C4-2B (cell line): Measurements from ENCODE around the gene PPP2R2C.

Experiments used
- ZFX ChIP-seq: fragments of 450-650 bp; IDR thresholded peaks from 2 replicates; pipeline ENCODE4 v1.6.1; 2017
- TF ChIP-seq, protein P1 (sequence below): fragments of 450-650 bp; conservative IDR thresholded peaks from 2 replicates; pipeline ENCODE4 v1.5.1; 2017; ENCODE audit warnings: mild to moderate bottlenecking

DNA sequence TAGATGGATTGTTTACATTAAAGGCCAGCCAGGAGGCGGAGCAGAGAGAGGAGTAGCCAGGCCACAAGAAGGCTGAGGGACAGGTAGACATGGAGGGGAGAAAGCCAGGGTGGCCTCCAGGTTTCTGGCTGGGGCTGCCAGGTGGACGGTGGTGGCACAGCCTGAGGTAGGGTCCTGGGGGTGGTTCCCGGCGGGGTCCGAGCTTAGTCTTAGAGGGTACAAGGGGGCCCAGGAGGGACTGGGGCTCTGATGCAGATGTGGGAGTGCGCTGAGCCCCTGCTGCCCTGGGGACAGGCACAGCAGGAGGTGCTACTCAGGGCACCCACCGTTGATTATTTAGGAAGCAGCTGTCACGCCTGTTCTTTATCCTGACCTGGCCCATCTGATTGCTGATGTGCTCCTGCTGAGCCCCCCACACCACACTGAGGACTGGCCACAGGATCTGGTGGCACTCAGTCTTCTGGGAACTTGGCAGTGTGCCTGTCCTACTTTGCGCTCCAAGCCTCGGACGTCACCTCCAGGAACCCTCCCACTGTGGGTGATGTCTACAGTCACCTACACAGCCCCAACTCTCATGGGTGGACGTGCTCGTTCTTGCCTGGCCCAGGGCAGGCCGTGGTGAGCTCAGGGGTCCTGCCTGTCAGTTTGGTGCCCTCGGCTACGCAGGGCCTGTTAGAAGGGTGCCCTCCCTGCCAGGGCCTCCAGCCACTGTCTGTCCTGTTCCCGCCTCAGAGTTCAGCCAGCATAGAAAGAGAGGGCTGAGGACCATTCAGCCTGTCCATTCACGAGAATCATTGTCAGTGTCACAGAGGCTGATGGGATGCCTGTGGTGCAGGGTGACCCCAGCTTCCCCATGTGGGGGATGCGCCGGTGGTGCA, 190.7 kb downstream of the PPP2R2C start:
- TF ChIP-seq, protein P1, sequence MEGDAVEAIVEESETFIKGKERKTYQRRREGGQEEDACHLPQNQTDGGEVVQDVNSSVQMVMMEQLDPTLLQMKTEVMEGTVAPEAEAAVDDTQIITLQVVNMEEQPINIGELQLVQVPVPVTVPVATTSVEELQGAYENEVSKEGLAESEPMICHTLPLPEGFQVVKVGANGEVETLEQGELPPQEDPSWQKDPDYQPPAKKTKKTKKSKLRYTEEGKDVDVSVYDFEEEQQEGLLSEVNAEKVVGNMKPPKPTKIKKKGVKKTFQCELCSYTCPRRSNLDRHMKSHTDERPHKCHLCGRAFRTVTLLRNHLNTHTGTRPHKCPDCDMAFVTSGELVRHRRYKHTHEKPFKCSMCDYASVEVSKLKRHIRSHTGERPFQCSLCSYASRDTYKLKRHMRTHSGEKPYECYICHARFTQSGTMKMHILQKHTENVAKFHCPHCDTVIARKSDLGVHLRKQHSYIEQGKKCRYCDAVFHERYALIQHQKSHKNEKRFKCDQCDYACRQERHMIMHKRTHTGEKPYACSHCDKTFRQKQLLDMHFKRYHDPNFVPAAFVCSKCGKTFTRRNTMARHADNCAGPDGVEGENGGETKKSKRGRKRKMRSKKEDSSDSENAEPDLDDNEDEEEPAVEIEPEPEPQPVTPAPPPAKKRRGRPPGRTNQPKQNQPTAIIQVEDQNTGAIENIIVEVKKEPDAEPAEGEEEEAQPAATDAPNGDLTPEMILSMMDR, result no peak
- TF ChIP-seq ZFX, result no peak
